OCI-LY7 (cell line): Measurements from ENCODE around the gene ASXL2.

Experiments
- CTCF ChIP-seq: fragments of 200-600 bp; sonication (generic); conservative IDR thresholded peaks from 2 replicates; pipeline ENCODE4 v1.5.1; 2014; ENCODE audit warnings: mild to moderate bottlenecking, antibody characterized with exemption, low read length, moderate library complexity, mixed read lengths
- EZH2phosphoT487 ChIP-seq: fragments of 200-600 bp; sonication (generic); IDR thresholded peaks from 2 replicates; pipeline ENCODE4 v1.6.1; 2018; ENCODE audit warnings: low read depth, borderline replicate concordance, mild to moderate bottlenecking, mixed run types, antibody characterized with exemption, low read length, moderate library complexity, mixed read lengths

GRCh38 chr2:25722224-25722623 lies 156.1 kb downstream of the ASXL2 start:
- no peak for TF ChIP-seq CTCF
- no peak for TF ChIP-seq EZH2phosphoT487
